Measurements from ENCODE around the gene CCDC30. TPM values are rescaled to one million over a fixed set of nuclear protein-coding genes. Genes with fewer than 3 reads are reported as not detected.

The CCDC30 gene
- total and polyA plus RNA-seq, 4 experiments from 2014 or later: 2.5 to 7.1 (median 5.2) TPM

- no peak overlapping the region for H3K27ac ChIP-seq (ENCODE audit: low read depth, low read length)
Observed at GRCh38 chr1:42420911-42421585, 42.0 kb upstream of the CCDC30 start.

DNA sequence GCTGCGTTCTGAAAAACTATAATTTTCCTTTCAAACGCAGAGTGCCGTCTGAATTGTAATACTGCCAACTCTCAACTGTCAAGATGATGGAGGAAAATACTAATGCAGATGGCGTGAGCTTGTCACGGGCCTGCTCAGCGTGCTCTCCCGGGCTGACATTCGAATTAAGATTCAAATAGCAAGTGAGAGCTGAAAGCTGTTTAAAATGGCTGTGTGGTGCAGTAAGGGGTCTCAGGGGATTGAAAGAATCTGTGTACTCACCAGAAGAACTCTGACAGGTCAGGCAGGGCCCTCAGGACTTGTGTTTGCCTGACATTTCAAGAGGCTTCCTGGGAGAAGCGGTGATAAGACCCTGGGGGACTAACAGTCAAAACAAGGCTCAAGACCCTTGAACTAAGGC is 40.3 kb upstream of the CCDC30 start:
- no peak overlapping the region for H3K27ac ChIP-seq (ENCODE audit: low read depth, low read length)
- no peak for DNase-seq
- no peaks in the 10 kb centered on the region for H3K36me3 ChIP-seq (ENCODE audit: insufficient read depth, low read length)
- intact Hi-C loops (cut with micrococcal nuclease): no loop called here
- H3K36me3 Mint-ChIP-seq: no peaks in the 10 kb centered on the region
- no peak overlapping the region for H3K27ac Mint-ChIP-seq
- no peaks in the 10 kb centered on the region for H3K27me3 ChIP-seq (ENCODE audit: insufficient read depth, low read length)
- ChIA-PET POLR2A (ENCODE audit: partially characterized antibody) (no interaction called here), CTCF (ENCODE audit: partially characterized antibody) (no interaction called here)
- H3K4me1 ChIP-seq (ENCODE audit: insufficient read depth, low read length): no peaks in the 10 kb centered on the region
- no peaks in the 10 kb centered on the region for H3K4me1 Mint-ChIP-seq
- no peak overlapping the region for H3K4me3 ChIP-seq (ENCODE audit: low read length in 2 of 2)
- peaks cover 0 to 6% of the 10 kb centered on the region in 2 donors for H3K27me3 Mint-ChIP-seq
- H3K4me3 Mint-ChIP-seq: no peak overlapping the region
- H3K9me3 Mint-ChIP-seq: no peaks in the 10 kb centered on the region
- no peaks in the 10 kb centered on the region for H3K9me3 ChIP-seq (ENCODE audit: control insufficient read depth in 1 of 2, low read length in 2 of 2)

More at GRCh38 chr1:42420911-42421585, 42.0 kb upstream of the CCDC30 start:
- Histone ChIP-seq H3K4me3 (ENCODE audit: low read length in 2 of 2) (no peak overlapping the region), H3K36me3 (ENCODE audit: insufficient read depth, low read length) (no peaks in the 10 kb centered on the region), H3K9me3 (ENCODE audit: control insufficient read depth in 1 of 2, low read length in 2 of 2) (no peaks in the 10 kb centered on the region), H3K27me3 (ENCODE audit: insufficient read depth, low read length) (no peaks in the 10 kb centered on the region), H3K4me1 (ENCODE audit: insufficient read depth, low read length) (no peaks in the 10 kb centered on the region)
- Mint-ChIP-seq H3K4me1 (no peaks in the 10 kb centered on the region), H3K36me3 (no peaks in the 10 kb centered on the region), H3K27ac (no peak overlapping the region), H3K9me3 (no peaks in the 10 kb centered on the region), H3K27me3 (peaks cover 0 to 6% of the 10 kb centered on the region in 2 donors), H3K4me3 (no peak overlapping the region)
- POLR2A ChIA-PET (ENCODE audit: partially characterized antibody): no interaction called here
- no peak for DNase-seq
- intact Hi-C loops (cut with micrococcal nuclease): no loop called here
- CTCF ChIA-PET (ENCODE audit: partially characterized antibody): no interaction called here

- Histone ChIP-seq H3K9me3 (ENCODE audit: control insufficient read depth in 1 of 2, low read length in 2 of 2) (no peaks in the 10 kb centered on the region), H3K36me3 (ENCODE audit: insufficient read depth, low read length) (no peaks in the 10 kb centered on the region), H3K4me1 (ENCODE audit: insufficient read depth, low read length) (no peaks in the 10 kb centered on the region), H3K4me3 (ENCODE audit: low read length in 2 of 2) (no peak overlapping the region), H3K27me3 (ENCODE audit: insufficient read depth, low read length) (no peaks in the 10 kb centered on the region), H3K27ac (ENCODE audit: low read depth, low read length) (no peak overlapping the region)
- Mint-ChIP-seq H3K9me3 (no peaks in the 10 kb centered on the region), H3K4me3 (no peak overlapping the region), H3K27ac (no peak overlapping the region), H3K4me1 (no peaks in the 10 kb centered on the region), H3K36me3 (no peaks in the 10 kb centered on the region), H3K27me3 (peaks cover 0 to 6% of the 10 kb centered on the region in 2 donors)
- DNase-seq: no peak
- POLR2A ChIA-PET (ENCODE audit: partially characterized antibody): no interaction called here
- intact Hi-C loops (cut with micrococcal nuclease): no loop called here
- CTCF ChIA-PET (ENCODE audit: partially characterized antibody): interaction anchor here (1.4 kb wide), 1 partner anchor 250 kb away, joined by 5 read pairs; no protein-coding TSS in a partner anchor
Observed at GRCh38 chr1:42423681-42424080, 39.4 kb upstream of the CCDC30 start.

DNA sequence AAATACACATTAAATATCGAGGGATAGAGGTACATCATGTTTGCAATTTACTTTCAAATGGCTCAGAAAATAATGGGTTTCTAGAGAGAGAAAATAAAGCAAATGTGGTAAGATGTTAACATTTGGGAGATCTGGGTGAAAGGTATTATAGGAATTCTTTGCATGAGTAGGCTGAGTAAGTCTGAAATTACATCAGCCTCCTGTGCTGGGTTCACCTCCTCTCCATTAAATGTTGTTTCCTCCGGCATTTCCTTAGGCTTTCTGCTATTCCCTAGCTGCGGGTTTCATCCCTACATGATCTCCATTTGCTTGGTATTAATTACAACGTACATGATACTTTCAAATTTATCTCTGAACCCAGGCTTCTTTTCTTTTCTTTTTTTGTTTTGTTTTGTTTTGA is 38.9 kb upstream of the CCDC30 start:
- Mint-ChIP-seq H3K36me3 (no peaks in the 10 kb centered on the region), H3K4me3 (no peak overlapping the region), H3K4me1 (no peaks in the 10 kb centered on the region), H3K27ac (no peak overlapping the region), H3K27me3 (peaks cover 0 to 6% of the 10 kb centered on the region in 2 donors), H3K9me3 (no peaks in the 10 kb centered on the region)
- no peak overlapping the region for H3K27ac ChIP-seq (ENCODE audit: low read depth, low read length)
- no peak for DNase-seq
- H3K9me3 ChIP-seq (ENCODE audit: control insufficient read depth in 1 of 2, low read length in 2 of 2): no peaks in the 10 kb centered on the region
- no peaks in the 10 kb centered on the region for H3K36me3 ChIP-seq (ENCODE audit: insufficient read depth, low read length)
- no peak overlapping the region for H3K4me3 ChIP-seq (ENCODE audit: low read length in 2 of 2)
- no peaks in the 10 kb centered on the region for H3K4me1 ChIP-seq (ENCODE audit: insufficient read depth, low read length)
- ChIA-PET CTCF (ENCODE audit: partially characterized antibody) (interaction anchor here (1.4 kb wide), 1 partner anchor 251 kb away, joined by 5 read pairs; no protein-coding TSS in a partner anchor), POLR2A (ENCODE audit: partially characterized antibody) (no interaction called here)
- intact Hi-C loops (cut with micrococcal nuclease): no loop called here
- no peaks in the 10 kb centered on the region for H3K27me3 ChIP-seq (ENCODE audit: insufficient read depth, low read length)

GRCh38 chr1:42427240-42427639 is 35.8 kb upstream of the CCDC30 start:
- Histone ChIP-seq H3K27me3 (ENCODE audit: insufficient read depth, low read length) (no peaks in the 10 kb centered on the region), H3K36me3 (ENCODE audit: insufficient read depth, low read length) (no peaks in the 10 kb centered on the region), H3K4me3 (ENCODE audit: low read length in 2 of 2) (no peak overlapping the region), H3K27ac (ENCODE audit: low read depth, low read length) (no peak overlapping the region), H3K4me1 (ENCODE audit: insufficient read depth, low read length) (no peaks in the 10 kb centered on the region), H3K9me3 (ENCODE audit: control insufficient read depth in 1 of 2, low read length in 2 of 2) (no peaks in the 10 kb centered on the region)
- Mint-ChIP-seq H3K4me1 (no peaks in the 10 kb centered on the region), H3K9me3 (no peaks in the 10 kb centered on the region), H3K27ac (peak overlapping the region in 1 of 7 donors; percentile 25), H3K27me3 (peaks cover 0 to 6% of the 10 kb centered on the region in 2 donors), H3K4me3 (no peak overlapping the region), H3K36me3 (no peaks in the 10 kb centered on the region)
- DNase-seq: no peak
- intact Hi-C loops (cut with micrococcal nuclease): no loop called here
- ChIA-PET POLR2A (ENCODE audit: partially characterized antibody) (no interaction called here), CTCF (ENCODE audit: partially characterized antibody) (no interaction called here)

DNA sequence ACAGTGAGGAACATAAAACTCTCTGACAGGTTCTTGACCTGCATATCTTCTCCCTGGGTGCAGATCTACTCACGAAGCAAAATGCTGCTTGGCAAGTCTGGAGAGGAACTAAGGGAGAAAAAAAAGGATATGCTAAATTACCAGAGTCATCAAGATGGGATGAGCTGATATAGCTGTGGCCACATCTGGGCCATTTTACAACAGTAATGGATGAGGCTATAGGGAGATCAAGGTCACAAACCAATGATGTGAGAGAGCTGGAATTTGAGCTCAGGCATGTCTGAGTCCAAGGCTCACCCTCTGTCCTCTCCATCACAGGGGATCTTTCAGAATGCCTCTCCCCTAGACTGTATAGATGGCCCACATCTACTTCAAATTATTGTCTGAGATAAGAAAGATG is 33.5 kb upstream of the CCDC30 start:
- no peak overlapping the region for H3K4me3 ChIP-seq (ENCODE audit: low read length in 2 of 2)
- H3K4me3 Mint-ChIP-seq: no peak overlapping the region
- no peak overlapping the region for H3K27ac ChIP-seq (ENCODE audit: low read depth, low read length)
- H3K4me1 ChIP-seq (ENCODE audit: insufficient read depth, low read length): no peaks in the 10 kb centered on the region
- H3K36me3 ChIP-seq (ENCODE audit: insufficient read depth, low read length): no peaks in the 10 kb centered on the region
- no peaks in the 10 kb centered on the region for H3K9me3 ChIP-seq (ENCODE audit: control insufficient read depth in 1 of 2, low read length in 2 of 2)
- H3K4me1 Mint-ChIP-seq: no peaks in the 10 kb centered on the region
- H3K27ac Mint-ChIP-seq: no peak overlapping the region
- intact Hi-C loops (cut with micrococcal nuclease): no loop called here
- H3K36me3 Mint-ChIP-seq: no peaks in the 10 kb centered on the region
- peaks cover 0 to 1% of the 10 kb centered on the region in 2 donors for H3K27me3 Mint-ChIP-seq
- no peak for DNase-seq
- H3K27me3 ChIP-seq (ENCODE audit: insufficient read depth, low read length): no peaks in the 10 kb centered on the region
- no peaks in the 10 kb centered on the region for H3K9me3 Mint-ChIP-seq
- ChIA-PET POLR2A (ENCODE audit: partially characterized antibody) (no interaction called here), CTCF (ENCODE audit: partially characterized antibody) (interaction anchor here (0.6 kb wide), 1 partner anchor 17 kb away, joined by 5 read pairs; no protein-coding TSS in a partner anchor)

DNA sequence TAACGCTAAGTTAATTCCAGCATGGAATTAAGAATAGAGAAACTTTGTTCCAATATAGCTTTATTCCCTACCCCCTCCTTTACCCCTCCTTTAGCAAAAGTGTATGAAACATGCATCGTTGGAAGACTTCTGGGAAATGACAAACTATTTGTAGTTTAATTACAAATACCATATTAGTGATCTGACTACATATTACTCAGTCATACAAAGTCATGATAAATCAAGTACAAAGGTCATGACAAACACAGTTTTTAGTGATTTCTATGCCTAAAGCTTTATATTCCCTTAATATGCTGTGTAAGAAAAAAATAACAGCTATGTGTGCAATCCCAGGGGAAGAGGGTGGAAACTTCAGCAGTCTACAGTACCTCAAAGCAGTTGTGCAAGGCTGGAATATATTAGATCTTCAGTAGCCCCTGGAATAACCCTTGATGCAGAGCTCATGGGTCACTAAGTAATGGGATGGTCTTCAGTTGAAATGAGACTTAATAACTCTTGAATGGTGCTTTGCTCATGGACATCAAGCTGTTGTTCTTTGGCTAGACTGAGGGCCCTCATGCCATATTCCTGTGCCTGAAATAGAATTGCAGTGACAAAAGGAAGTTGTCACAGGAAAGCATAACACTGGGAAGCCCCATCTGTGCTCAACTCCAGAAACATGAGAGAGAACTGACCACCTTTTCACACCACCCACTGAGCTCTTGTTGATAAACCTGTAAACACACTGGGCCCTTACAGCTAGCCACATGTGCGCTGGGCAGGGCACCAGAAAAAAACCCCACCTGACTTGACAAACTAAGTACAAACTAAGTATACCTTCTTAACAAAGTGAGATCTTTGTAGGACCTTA is 32.6 kb upstream of the CCDC30 start:
- POLR2A ChIA-PET (ENCODE audit: partially characterized antibody): no interaction called here
- Histone ChIP-seq H3K36me3 (ENCODE audit: insufficient read depth, low read length) (no peaks in the 10 kb centered on the region), H3K9me3 (ENCODE audit: control insufficient read depth in 1 of 2, low read length in 2 of 2) (no peaks in the 10 kb centered on the region), H3K4me3 (ENCODE audit: low read length in 2 of 2) (no peak overlapping the region), H3K27ac (ENCODE audit: low read depth, low read length) (no peak overlapping the region), H3K4me1 (ENCODE audit: insufficient read depth, low read length) (no peaks in the 10 kb centered on the region), H3K27me3 (ENCODE audit: insufficient read depth, low read length) (no peaks in the 10 kb centered on the region)
- no peaks in the 10 kb centered on the region for H3K4me1 Mint-ChIP-seq
- no peaks in the 10 kb centered on the region for H3K36me3 Mint-ChIP-seq
- CTCF ChIA-PET (ENCODE audit: partially characterized antibody): no interaction called here
- no peak overlapping the region for H3K4me3 Mint-ChIP-seq
- no peak for DNase-seq
- H3K27me3 Mint-ChIP-seq: no peaks in the 10 kb centered on the region
- intact Hi-C loops (cut with micrococcal nuclease): no loop called here
- H3K27ac Mint-ChIP-seq: no peak overlapping the region
- no peaks in the 10 kb centered on the region for H3K9me3 Mint-ChIP-seq

Measured in CD4-positive, alpha-beta memory T cell (primary cell).